ENCODE data around the gene BARX1. TPM values are rescaled to one million over a fixed set of nuclear protein-coding genes. Genes with fewer than 3 reads are reported as not detected.
"Not testable (repeated sequence)": the region's sequence is repeated elsewhere in the genome, so short reads cannot be mapped to it uniquely, and the experiment has no call there.

Gene BARX1
- total RNA-seq, 1 experiment from 2014 or later, result 0.71 TPM

- in situ Hi-C loops (cut with HindIII; ENCODE audit: low pct_unique_long_range_greater_than_20kb, low sequenced_read_pairs), result no loop called here
- DNase-seq (ENCODE audit: low read depth, low spot score), result no peak
These were observed 14.1 kb upstream of the BARX1 start for GRCh38 chr9:93969328-93969661.

- peak; percentile 14 for DNase-seq (ENCODE audit: low read depth, low spot score)
- in situ Hi-C loops (cut with HindIII; ENCODE audit: low pct_unique_long_range_greater_than_20kb, low sequenced_read_pairs), result no loop called here
These were observed 13.5 kb upstream of the BARX1 start for GRCh38 chr9:93968451-93969327.

- no peak for DNase-seq (ENCODE audit: low read depth, low spot score)
- in situ Hi-C loops (cut with HindIII; ENCODE audit: low pct_unique_long_range_greater_than_20kb, low sequenced_read_pairs), result no loop called here
These were observed 12.1 kb upstream of the BARX1 start for GRCh38 chr9:93967020-93967803.

GRCh38 chr9:93965830-93966577, 10.8 kb upstream of the BARX1 start:
- DNase-seq (ENCODE audit: low read depth, low spot score), result peak; percentile 59
- in situ Hi-C loops (cut with HindIII; ENCODE audit: low pct_unique_long_range_greater_than_20kb, low sequenced_read_pairs), result no loop called here

- in situ Hi-C loops (cut with HindIII; ENCODE audit: low pct_unique_long_range_greater_than_20kb, low sequenced_read_pairs), result no loop called here
- DNase-seq (ENCODE audit: low read depth, low spot score), result no peak
These were observed 9.5 kb upstream of the BARX1 start for GRCh38 chr9:93964685-93965084.

- in situ Hi-C loops (cut with HindIII; ENCODE audit: low pct_unique_long_range_greater_than_20kb, low sequenced_read_pairs), result no loop called here
- DNase-seq (ENCODE audit: low read depth, low spot score), result no peak
These were observed 8.8 kb upstream of the BARX1 start for GRCh38 chr9:93963969-93964368.

- in situ Hi-C loops (cut with HindIII; ENCODE audit: low pct_unique_long_range_greater_than_20kb, low sequenced_read_pairs); DNase-seq (ENCODE audit: low read depth, low spot score): not testable (repeated sequence)
These were observed 8.3 kb upstream of the BARX1 start for GRCh38 chr9:93963489-93963888.

- DNase-seq (ENCODE audit: low read depth, low spot score), result peak; percentile 84
- in situ Hi-C loops (cut with HindIII; ENCODE audit: low pct_unique_long_range_greater_than_20kb, low sequenced_read_pairs), result no loop called here
These were observed 7.6 kb upstream of the BARX1 start for GRCh38 chr9:93962561-93963440.

GRCh38 chr9:93962017-93962416, 6.9 kb upstream of the BARX1 start:
- DNase-seq (ENCODE audit: low read depth, low spot score), result no peak
- in situ Hi-C loops (cut with HindIII; ENCODE audit: low pct_unique_long_range_greater_than_20kb, low sequenced_read_pairs), result no loop called here

GRCh38 chr9:93960971-93961841, 6.1 kb upstream of the BARX1 start:
- in situ Hi-C loops (cut with HindIII; ENCODE audit: low pct_unique_long_range_greater_than_20kb, low sequenced_read_pairs), result no loop called here

GRCh38 chr9:93960221-93960970, 5.2 kb upstream of the BARX1 start:
- no peak for DNase-seq (ENCODE audit: low read depth, low spot score)
- in situ Hi-C loops (cut with HindIII; ENCODE audit: low pct_unique_long_range_greater_than_20kb, low sequenced_read_pairs), result no loop called here

More at GRCh38 chr9:93960971-93961841, 6.1 kb upstream of the BARX1 start:
- no peak for DNase-seq (ENCODE audit: low read depth, low spot score)

- in situ Hi-C loops (cut with HindIII; ENCODE audit: low pct_unique_long_range_greater_than_20kb, low sequenced_read_pairs), result no loop called here
- no peak for DNase-seq (ENCODE audit: low read depth, low spot score)
These were observed 4.6 kb upstream of the BARX1 start for GRCh38 chr9:93959739-93960154.

- no peak for DNase-seq (ENCODE audit: low read depth, low spot score)
- in situ Hi-C loops (cut with HindIII; ENCODE audit: low pct_unique_long_range_greater_than_20kb, low sequenced_read_pairs), result no loop called here
These were observed 3.9 kb upstream of the BARX1 start for GRCh38 chr9:93958819-93959682.

GRCh38 chr9:93958121-93958818, 3.1 kb upstream of the BARX1 start:
- in situ Hi-C loops (cut with HindIII; ENCODE audit: low pct_unique_long_range_greater_than_20kb, low sequenced_read_pairs), result no loop called here
- DNase-seq (ENCODE audit: low read depth, low spot score), result no peak

All from SK-MEL-5 (cell line).